Astrocyte (in vitro differentiated cells and primary cell): Measurements from ENCODE around the gene GRIN2A. TPM values are rescaled to one million over a fixed set of nuclear protein-coding genes. Genes with fewer than 3 reads are reported as not detected.

Experiments
- DNase-seq: peaks from one replicate; pipeline ENCODE4 v3.0.0-alpha.2; 2010; ENCODE audit warnings: low read depth
- FAIRE-seq: peaks from 2 replicates; lab custom pipeline; 2011; peaks lifted over from hg19 to GRCh38; lab: Jason Lieb, UNC
- H2AFZ ChIP-seq: 2 replicates; pipeline ENCODE4 v1.6.0; 2012; ENCODE audit warnings: low read depth, low read length, inconsistent platforms
- H3K27ac ChIP-seq: 2 replicates; pipeline ENCODE4 v1.5.1; 2011; ENCODE audit warnings: low read depth, low read length, inconsistent platforms
- H3K27me3 ChIP-seq: 2 replicates; pipeline ENCODE4 v1.6.0; 2011; ENCODE audit warnings: low read length, inconsistent platforms; ENCODE audit not compliant: insufficient read depth
- H3K36me3 ChIP-seq: 2 replicates; pipeline ENCODE4 v1.5.1; 2011; ENCODE audit warnings: low read length, inconsistent platforms; ENCODE audit not compliant: insufficient read depth
- H3K4me1 ChIP-seq: 2 replicates; pipeline ENCODE4 v1.5.1; 2011; ENCODE audit warnings: low read length, inconsistent platforms; ENCODE audit not compliant: insufficient read depth
- H3K4me2 ChIP-seq: 2 replicates; pipeline ENCODE4 v1.6.0; 2012; ENCODE audit warnings: low read length, inconsistent platforms
- H3K4me3 ChIP-seq: 2 replicates; pipeline ENCODE4 v1.5.1; 2011; ENCODE audit warnings: low read depth, mild to moderate bottlenecking, low read length, inconsistent platforms; ENCODE audit not compliant: insufficient read depth
- H3K79me2 ChIP-seq: 2 replicates; pipeline ENCODE4 v1.6.0; 2012; ENCODE audit warnings: mild to moderate bottlenecking, low read length, inconsistent platforms; ENCODE audit not compliant: insufficient read depth
- H3K9ac ChIP-seq: 2 replicates; pipeline ENCODE4 v1.6.0; 2012; ENCODE audit warnings: mild to moderate bottlenecking, low read length, inconsistent platforms
- H3K9me3 ChIP-seq: 2 replicates; pipeline ENCODE4 v1.5.1; 2012; ENCODE audit warnings: low read depth, mild to moderate bottlenecking, low read length, inconsistent platforms; ENCODE audit not compliant: insufficient read depth
- H4K20me1 ChIP-seq: 2 replicates; pipeline ENCODE4 v1.6.0; 2012; ENCODE audit warnings: low read length, inconsistent platforms; ENCODE audit not compliant: insufficient read depth
- H3K27ac Mint-ChIP-seq: one replicate; pipeline ENCODE4 v1.8.0; 2021; ENCODE audit warnings: mild to moderate bottlenecking, mixed read lengths; ENCODE audit not compliant: unreplicated experiment
- H3K27me3 Mint-ChIP-seq: one replicate; pipeline ENCODE4 v1.8.0; 2021; ENCODE audit warnings: low read depth, mixed read lengths; ENCODE audit not compliant: unreplicated experiment
- H3K36me3 Mint-ChIP-seq: one replicate; pipeline ENCODE4 v1.8.0; 2021; ENCODE audit warnings: low read depth, mixed read lengths; ENCODE audit not compliant: unreplicated experiment
- H3K4me1 Mint-ChIP-seq: one replicate; pipeline ENCODE4 v1.8.0; 2021; ENCODE audit warnings: low read depth, mixed read lengths; ENCODE audit not compliant: unreplicated experiment
- H3K4me3 Mint-ChIP-seq: one replicate; pipeline ENCODE4 v1.8.0; 2021; ENCODE audit warnings: mild to moderate bottlenecking, moderate library complexity, mixed read lengths; ENCODE audit not compliant: unreplicated experiment
- H3K9me3 Mint-ChIP-seq: one replicate; pipeline ENCODE4 v1.8.0; 2021; ENCODE audit warnings: mild to moderate bottlenecking, mixed read lengths; ENCODE audit not compliant: unreplicated experiment
- EZH2 ChIP-seq: IDR thresholded peaks from 2 replicates; pipeline ENCODE4 v1.6.1; 2012; ENCODE audit warnings: mild to moderate bottlenecking, low read length, inconsistent platforms; ENCODE audit not compliant: insufficient read depth
- total RNA-seq: library from RNA; stranded (reverse); gene quantifications from 2 replicates; pipeline ENCODE4 v1.2.1, GENCODE V29; 2021
- TF ChIP-seq, protein P1 (sequence below): IDR thresholded peaks from 2 replicates; pipeline ENCODE4 v1.5.1; 2011; ENCODE audit warnings: low read depth, mild to moderate bottlenecking, inconsistent platforms, low read length, moderate library complexity; ENCODE audit not compliant: insufficient read depth

Gene GRIN2A
- total RNA-seq, 1 donor from 2014 or later, result 0.68 TPM

DNA sequence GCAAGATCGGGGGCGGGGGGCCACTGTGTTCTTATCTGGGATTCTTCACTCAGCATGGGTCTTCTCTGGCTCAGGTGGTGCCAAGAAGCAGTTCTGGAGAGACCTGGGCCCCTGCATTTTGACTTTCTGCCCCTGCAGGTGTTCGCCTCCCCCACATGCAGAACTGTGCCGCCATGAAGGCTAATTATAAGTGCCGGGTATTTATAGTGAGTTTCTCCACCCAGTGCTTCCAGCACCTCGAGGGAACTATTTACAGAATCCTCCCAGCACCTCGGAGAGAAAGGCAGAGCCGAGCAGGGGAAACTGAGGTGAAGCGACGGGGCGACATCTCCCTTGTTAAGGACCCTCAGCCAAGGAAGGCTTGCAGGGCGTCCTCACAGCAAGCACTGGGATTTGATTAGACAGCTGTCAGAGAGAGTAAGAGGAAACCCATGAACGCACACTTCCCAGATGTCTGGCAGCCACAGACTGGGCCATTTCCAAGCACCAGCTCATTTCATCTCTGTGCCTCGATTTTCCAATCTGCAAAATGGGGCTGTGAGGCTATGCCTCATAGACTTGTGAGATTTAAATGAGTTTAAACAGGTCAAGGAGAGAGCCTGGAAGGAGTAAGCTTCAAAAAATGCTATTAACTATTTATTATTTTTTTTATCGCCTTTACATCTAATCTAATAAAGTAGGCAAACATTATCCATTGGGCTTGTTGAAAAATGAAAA is 36.4 kb upstream of the GRIN2A start:
- no peaks in the 10 kb centered on the region for H3K36me3 Mint-ChIP-seq
- no peak for FAIRE-seq
- H3K4me1 Mint-ChIP-seq, result no peaks in the 10 kb centered on the region
- Histone ChIP-seq H3K79me2 (no peaks in the 10 kb centered on the region), H3K36me3 (no peaks in the 10 kb centered on the region), H3K4me3 (no peak overlapping the region), H2AFZ (no peak overlapping the region), H3K9me3 (no peaks in the 10 kb centered on the region), H3K9ac (no peak overlapping the region), H3K27ac (no peak overlapping the region), H3K27me3 (no peaks in the 10 kb centered on the region), H3K4me1 (no peaks in the 10 kb centered on the region), H4K20me1 (no peaks in the 10 kb centered on the region), H3K4me2 (no peak overlapping the region)
- no peak overlapping the region for H3K4me3 Mint-ChIP-seq
- DNase-seq, result no peak
- H3K9me3 Mint-ChIP-seq, result peaks cover 2% of the 10 kb centered on the region
- H3K27me3 Mint-ChIP-seq, result peaks cover 41% of the 10 kb centered on the region
- no peak for TF ChIP-seq EZH2
- TF ChIP-seq, protein P1, sequence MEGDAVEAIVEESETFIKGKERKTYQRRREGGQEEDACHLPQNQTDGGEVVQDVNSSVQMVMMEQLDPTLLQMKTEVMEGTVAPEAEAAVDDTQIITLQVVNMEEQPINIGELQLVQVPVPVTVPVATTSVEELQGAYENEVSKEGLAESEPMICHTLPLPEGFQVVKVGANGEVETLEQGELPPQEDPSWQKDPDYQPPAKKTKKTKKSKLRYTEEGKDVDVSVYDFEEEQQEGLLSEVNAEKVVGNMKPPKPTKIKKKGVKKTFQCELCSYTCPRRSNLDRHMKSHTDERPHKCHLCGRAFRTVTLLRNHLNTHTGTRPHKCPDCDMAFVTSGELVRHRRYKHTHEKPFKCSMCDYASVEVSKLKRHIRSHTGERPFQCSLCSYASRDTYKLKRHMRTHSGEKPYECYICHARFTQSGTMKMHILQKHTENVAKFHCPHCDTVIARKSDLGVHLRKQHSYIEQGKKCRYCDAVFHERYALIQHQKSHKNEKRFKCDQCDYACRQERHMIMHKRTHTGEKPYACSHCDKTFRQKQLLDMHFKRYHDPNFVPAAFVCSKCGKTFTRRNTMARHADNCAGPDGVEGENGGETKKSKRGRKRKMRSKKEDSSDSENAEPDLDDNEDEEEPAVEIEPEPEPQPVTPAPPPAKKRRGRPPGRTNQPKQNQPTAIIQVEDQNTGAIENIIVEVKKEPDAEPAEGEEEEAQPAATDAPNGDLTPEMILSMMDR, result no peak
- H3K27ac Mint-ChIP-seq, result no peak overlapping the region

DNA sequence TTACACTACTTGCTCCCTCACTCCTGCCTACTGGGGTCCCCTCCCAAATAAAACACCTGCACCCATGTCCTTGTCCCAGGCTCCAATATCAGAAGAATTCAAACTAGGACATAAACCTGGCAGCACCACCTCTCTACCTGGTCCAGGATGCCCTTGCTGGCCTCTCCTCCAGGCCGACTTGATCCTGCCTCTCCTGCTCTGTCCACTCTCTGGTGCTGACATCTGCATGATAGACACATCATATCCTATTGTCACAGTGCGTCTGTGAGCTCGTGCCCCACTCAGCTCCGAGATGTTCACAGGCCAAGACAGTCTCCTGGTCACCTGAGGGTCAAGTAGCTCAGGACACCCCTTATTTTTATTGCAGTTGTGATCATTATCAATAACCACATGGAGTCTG is 31.5 kb upstream of the GRIN2A start:
- Histone ChIP-seq H2AFZ (no peak overlapping the region), H3K27me3 (no peaks in the 10 kb centered on the region), H3K4me2 (no peak overlapping the region), H3K4me1 (no peaks in the 10 kb centered on the region), H3K9ac (no peak overlapping the region), H3K79me2 (no peaks in the 10 kb centered on the region), H3K36me3 (no peaks in the 10 kb centered on the region), H3K27ac (no peak overlapping the region), H4K20me1 (no peaks in the 10 kb centered on the region), H3K4me3 (no peak overlapping the region), H3K9me3 (no peaks in the 10 kb centered on the region)
- DNase-seq (no peak), FAIRE-seq (no peak)
- TF ChIP-seq EZH2, result no peak
- TF ChIP-seq, protein P1, result no peak
- Mint-ChIP-seq H3K4me1 (no peaks in the 10 kb centered on the region), H3K27ac (no peak overlapping the region), H3K4me3 (no peak overlapping the region), H3K27me3 (peaks cover 35% of the 10 kb centered on the region), H3K9me3 (no peaks in the 10 kb centered on the region), H3K36me3 (no peaks in the 10 kb centered on the region)

DNA sequence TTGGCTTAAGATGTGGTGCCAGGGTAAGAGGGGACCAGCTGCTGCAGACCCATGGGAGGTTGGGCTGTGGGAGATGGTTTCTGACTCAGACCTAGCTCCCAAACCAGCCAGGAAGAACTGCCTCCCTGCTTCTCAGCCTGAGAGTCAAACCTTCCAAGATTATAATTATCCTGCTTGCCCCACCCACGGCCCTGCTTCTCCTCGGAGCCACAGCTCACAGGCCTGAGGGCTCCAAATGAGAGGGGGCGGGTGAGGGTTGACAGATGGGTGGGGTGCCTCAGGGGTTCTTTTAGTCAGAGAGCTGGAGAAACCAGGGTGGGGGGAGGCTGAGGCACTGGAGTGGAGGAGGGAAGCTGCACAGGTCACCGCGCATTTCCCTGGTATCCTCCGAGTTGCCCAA is 28.7 kb upstream of the GRIN2A start:
- H4K20me1 ChIP-seq, result no peaks in the 10 kb centered on the region
- Mint-ChIP-seq H3K27ac (no peak overlapping the region), H3K36me3 (no peaks in the 10 kb centered on the region), H3K4me1 (no peaks in the 10 kb centered on the region), H3K4me3 (no peak overlapping the region), H3K27me3 (peaks cover 16% of the 10 kb centered on the region), H3K9me3 (peaks cover 3% of the 10 kb centered on the region)
- no peak for FAIRE-seq
- no peak for DNase-seq
- no peaks in the 10 kb centered on the region for H3K9me3 ChIP-seq
- H3K4me1 ChIP-seq, result no peaks in the 10 kb centered on the region
- H3K36me3 ChIP-seq, result no peaks in the 10 kb centered on the region
- TF ChIP-seq, protein P1, result no peak
- TF ChIP-seq EZH2, result no peak
- no peaks in the 10 kb centered on the region for H3K79me2 ChIP-seq
- H3K27ac ChIP-seq, result no peak overlapping the region
- no peak overlapping the region for H3K4me3 ChIP-seq
- no peak overlapping the region for H3K4me2 ChIP-seq
- no peak overlapping the region for H3K9ac ChIP-seq
- H3K27me3 ChIP-seq, result no peaks in the 10 kb centered on the region
- no peak overlapping the region for H2AFZ ChIP-seq
